Stimulated activated CD4-positive, alpha-beta T cell treated with anti-CD3 and anti-CD28 coated beads, TNF-alpha, amount 100 ng/mL, for 24 hours (primary cell): ENCODE results near the gene DAGLA.

ENCODE experiments used
- DNase-seq, 3 experiments: peaks; one replicate each; pipeline ENCODE4 v3.0.0-alpha.2; 2020; ENCODE audit warnings: low read depth in 3 of 3

The DAGLA gene

DNA sequence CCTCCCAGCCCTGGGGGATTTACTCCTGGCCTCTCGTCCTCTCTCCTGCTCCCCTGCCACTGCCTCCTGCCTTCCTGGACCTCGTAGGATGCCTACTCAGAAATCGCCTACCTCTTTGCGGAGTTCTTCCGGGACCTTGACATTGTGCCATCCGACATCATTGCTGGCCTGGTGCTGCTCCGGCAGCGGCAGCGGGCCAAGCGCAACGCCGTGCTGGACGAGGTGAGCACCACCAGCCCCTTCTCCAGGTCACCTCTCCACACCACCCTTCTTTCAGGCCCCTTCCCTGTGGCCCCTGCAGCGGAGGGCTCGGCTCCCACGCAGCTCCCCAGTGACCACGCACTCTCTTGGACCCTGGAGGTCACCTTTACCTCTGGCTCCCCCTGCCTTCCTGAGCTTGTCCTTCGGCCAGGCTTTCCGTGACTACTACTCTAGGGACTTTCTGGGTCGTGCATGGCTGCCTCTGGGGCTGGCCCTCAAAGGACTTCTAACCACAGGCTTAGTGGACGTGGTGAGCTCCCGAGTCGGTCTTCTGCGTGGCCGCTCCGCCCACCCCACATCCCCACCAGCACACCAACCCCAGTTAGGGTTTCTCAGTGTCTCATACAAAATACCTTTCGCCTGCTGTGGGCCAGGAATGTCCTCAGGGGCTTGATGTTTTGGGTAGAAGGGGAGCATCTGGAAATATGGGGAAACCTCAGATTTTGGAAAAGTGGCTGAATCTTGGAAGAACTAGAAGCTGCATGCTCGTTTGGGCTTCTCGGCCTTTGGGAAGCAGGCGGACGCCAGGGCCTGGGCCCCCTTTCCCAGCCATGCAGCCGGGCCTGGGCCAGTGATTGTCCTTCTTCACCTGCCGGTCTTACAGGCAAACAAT is 48.1 kb downstream of the DAGLA start:
- no peak for DNase-seq

DNA sequence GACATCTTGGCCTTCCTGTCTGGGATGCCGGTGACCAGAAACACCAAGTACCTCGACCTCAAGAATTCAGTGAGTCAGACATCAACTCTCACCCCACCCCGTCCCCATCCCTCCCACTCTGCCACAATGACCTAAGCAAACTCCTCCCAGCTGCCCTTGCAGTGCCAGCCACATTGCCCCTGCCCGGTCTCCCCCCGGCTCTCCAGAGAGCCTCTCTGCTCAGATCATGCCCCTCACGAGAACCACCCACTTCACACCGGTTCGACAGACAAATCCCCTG is 48.7 kb downstream of the DAGLA start:
- DNase-seq, result no peak

DNA sequence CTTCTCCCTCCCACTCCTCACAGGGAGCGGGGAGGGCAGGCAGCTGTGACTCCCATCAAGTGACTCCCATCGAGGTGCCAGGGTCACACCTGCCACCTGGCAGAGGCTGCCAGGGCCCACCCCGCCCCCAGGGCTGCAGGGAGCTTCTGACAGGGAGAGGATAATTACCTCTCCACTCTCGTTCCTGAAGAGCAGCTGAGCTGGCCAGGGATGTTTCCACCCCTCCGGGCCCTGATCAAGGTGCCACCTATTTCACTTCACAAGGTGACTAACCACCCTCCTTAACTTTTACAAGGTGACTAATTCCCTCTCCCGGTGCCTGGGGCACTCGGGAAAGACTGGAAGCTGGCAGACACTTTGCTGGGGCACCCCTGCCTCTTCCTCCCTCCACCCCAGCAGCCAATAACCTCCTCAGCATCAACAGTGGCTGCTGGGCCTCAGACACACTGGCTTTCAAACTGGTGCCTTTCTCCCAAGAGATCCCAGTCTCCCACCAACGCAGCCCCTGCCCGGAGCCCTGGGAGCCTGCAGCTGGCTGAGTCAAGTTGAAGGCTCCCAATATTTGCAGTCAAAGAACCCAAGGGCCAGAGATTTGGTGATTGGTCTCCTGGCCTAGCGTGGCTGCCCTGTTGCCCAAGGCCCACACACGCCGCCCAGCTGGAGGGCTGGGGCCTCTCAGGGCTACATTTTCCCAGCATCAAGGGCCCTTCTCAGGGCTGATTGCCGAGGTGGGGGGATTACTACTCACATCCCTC is 50.2 kb downstream of the DAGLA start:
- DNase-seq, result no peak

DNA sequence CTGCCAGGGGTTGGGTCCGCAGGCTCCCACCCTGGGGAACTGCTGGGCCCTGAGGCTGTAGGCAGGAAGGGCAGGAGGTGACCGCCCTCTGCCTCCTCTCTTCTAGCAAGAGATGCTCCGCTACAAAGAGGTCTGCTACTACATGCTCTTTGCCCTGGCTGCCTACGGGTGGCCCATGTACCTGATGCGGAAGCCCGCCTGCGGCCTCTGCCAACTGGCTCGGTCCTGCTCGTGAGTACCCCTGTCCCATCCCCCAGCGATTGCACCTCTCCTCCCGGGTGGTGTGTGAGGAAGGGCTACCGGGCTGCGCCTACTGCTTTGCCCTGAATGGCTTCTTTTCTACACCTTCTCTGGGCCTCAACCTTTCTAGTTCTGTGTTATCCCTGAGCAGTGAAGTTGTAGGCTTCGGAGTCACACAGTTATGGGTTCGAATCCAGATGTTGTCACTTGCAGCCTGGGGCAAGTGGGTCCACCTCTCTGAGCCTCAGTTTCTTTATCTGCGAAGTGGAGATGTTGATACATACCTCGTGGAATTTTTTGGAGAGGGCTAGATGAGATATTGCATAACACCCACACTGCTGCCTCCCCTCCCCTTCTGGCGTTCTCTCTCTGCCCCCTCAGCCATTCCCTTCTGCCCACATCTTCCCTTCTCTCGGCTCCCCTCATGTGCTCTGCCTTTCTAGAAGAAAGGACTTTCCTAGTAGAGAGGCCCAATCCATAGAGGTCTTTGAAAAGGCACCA is 51.2 kb downstream of the DAGLA start:
- no peak for DNase-seq

DNA sequence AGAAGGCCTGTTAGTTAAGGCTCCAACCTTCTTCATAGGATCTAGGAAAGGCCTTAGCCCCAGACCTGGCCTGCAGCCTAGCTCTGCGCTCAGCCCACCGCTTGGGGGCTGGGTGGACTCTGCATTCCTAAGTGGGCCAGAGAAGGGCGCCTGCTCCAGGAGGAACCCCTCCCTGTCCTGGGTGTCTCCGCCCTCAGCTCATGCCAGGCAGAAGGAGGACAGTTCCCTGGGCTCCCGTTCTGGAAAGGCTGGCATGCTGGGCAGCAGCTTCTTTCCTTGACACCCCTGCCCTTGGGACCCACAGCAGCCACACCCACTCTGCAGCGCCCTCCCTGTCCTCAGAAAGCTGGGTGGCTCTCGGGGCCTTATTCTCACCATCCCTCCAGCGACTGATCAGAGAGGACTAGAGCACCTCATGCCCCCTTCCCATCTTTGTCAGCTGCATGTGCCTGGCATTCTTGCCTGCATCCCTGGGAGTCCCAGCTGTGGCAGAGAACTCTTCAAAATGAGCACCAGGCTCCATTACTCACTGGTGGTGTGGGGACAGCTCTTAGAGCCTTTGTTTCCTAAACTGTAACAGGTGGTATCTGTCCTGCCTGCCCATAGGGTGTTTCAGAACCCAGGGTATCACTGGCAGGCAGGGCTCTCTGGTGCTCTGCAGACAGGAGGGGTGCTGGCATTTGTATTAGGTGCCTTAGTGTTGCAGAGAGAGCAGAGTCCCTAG is 51.9 kb downstream of the DAGLA start:
- no peak for DNase-seq

DNA sequence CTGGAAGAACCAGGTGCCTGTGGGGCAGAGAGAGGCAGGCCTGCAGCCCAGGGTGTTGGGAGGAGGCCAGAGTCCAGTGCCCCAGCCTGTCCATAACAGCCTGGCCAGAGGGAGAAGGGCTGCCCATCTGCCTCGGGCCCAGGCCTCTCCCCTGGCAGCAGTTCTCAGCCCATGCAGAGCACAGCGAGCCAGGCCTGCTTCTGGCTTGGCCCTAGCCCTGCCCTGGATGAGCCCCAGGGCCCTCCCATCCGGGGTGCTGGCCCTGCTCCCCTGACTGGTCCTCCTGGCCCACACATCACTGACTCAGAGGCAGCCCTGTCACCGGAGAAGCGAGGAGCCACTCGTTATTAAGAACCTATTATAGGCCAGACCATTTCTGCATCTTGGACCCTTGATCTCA is 52.5 kb downstream of the DAGLA start:
- no peak for DNase-seq

DNA sequence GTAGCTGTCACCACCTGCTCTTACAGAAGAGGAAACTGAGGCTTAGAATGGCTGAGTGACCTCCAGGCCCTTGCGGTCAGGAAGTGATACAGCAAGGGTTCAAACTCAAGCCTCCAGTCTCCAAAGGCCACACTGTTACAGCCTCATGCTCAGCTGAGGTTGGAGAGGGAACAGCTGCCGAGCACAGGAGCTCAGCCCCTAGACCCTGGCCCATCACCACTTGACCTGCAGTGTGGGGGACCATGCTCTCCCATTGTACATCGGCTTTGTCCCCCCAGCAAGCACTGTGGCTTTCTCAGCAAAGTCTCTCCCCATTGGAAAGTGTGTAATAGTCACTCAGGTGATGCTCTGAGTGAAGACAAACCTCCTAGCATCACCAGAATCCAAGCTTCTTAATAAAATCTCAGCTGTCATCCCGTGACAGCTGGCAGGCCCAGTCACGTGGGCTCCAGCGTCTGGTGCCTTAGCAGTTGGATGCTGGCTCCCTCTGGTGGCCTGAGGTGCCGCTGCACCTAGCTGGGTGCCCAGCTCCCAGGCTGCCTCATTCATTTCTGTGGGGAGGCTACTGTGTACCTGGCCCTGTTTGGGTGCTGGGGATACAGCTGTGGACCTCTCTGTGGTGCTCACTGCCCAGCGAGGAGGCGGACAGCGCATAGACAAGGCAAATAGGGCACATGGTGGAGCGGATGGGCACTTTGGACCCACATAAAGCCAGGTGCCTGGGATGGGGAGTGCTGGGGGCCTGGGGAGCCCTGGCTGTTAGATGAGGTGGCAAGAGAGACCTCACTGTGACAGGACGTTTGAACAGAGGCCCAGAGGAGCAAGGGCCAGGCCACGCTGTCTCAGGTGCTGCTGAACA is 53.2 kb downstream of the DAGLA start:
- DNase-seq, result peak; percentile 65 to 82 (median 73)

DNA sequence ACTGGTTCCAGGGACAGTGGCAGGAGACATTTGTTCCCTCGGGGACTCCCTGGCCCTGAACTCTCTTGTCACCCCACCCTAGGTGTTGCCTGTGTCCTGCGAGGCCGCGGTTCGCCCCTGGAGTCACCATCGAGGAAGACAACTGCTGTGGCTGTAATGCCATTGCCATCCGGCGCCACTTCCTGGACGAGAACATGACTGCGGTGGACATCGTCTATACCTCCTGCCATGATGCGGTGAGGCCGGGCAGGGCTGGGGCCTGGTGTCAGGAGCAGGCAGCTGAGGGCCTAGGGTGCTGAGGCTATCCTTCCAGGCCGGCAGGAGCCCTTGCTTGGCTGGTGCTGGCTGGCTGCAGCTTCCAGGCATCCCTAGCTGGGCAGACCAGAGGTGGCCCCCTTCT is 54.6 kb downstream of the DAGLA start:
- DNase-seq, result no peak

DNA sequence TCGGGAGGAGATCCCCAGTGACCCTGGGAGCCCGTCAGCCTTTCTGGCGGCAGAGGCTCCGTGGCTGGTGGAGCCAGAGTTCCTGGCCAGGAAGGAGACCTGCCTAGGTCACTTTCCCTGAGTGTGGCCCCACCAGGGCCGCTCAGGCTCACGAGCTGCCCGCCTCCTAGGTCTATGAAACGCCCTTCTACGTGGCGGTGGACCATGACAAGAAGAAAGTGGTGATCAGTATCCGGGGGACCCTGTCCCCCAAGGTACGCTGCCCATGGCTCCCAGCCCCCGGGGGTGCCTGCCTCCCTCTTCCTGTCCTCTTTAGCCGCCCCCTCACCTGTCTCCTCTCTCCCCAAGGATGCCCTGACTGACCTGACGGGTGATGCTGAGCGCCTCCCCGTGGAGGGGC is 55.2 kb downstream of the DAGLA start:
- no peak for DNase-seq

DNA sequence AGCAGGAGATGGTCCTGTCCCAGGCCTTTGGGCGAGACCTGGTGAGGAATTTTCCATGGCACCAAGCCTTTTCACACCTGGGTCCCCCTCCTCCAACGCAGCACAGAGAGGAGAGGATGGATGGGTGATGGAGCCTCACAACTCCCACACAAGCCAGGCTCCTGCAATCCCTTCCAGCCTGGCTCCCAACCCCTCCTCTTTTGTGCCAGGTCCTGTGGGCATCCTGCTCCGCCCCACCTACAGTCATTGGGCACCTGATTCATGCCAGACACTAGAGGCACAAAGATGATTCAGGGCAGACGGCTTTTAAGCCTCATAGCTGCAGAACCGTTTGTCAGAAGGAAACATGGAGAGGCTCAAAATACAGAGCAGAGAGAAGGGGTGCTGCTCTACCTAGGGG is 56.1 kb downstream of the DAGLA start:
- DNase-seq, result no peak

DNA sequence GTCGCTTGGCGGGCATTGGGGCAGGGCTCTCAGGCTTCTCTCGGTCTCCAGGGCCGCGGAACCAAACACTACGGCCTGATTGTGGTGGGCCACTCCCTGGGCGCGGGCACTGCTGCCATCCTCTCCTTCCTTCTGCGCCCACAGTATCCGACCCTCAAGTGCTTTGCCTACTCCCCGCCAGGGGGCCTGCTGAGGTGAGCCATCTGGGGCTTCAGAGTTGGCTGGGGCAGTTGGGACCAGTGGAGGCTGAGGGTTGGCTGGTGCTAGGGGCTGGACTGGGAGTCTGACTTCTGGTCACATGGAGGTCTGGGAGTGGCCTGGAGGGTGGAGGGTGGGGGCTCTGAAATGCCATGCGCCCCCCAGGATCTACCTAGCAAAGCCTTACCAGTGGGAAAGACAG is 56.9 kb downstream of the DAGLA start:
- no peak for DNase-seq

DNA sequence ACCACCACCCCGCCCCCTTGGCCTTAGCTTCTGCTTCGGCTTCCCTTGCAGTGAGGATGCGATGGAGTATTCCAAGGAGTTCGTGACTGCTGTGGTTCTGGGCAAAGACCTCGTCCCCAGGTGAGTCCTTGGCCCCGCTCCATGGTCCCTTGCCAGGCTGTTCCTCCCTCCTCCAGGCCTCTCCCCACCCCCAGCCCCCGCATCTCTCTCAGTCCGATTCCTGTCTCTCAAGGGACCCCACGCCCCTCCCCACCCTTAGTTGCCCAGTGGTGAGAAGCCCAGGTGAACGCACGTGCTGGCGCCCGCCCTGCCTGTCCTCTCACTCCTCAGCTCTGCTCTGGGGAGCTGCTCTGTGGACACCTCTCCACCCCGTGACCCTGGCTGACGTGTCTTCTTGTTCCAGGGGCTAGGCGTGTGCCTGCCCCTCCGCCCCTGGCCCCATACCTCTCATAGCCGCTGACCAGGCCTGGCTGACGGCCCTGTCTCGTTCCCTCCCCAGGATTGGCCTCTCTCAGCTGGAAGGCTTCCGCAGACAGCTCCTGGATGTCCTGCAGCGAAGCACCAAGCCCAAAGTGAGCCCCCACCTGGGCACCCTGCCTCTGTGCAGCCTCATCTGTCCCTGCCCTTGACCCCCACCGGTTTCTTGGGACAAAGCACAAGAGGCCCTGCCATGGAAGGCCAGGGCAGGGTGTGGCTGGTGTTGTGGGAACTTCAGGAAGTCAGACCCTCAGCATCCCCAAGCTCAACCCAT is 57.6 kb downstream of the DAGLA start:
- DNase-seq, result no peak

DNA sequence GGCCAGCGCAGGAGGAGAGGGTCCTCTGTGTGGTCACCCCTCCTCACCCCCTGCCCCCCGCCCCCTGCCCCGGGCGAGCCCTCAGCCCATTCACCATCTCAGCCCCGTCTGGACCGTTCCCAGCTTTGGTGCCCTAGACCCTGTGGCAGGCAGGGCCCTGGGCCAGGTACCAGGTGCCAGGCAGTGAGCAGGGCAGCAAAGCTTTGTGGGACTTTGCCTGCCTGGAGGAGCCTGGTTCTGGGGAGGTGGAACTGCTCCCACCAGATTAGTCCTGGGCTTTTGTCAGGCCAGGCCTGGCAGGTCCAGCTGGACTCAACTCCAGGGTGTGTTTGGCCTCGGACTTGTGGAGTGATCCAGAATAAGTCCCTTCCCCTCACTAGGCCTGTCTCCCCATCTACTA is 58.6 kb downstream of the DAGLA start:
- DNase-seq, result no peak

DNA sequence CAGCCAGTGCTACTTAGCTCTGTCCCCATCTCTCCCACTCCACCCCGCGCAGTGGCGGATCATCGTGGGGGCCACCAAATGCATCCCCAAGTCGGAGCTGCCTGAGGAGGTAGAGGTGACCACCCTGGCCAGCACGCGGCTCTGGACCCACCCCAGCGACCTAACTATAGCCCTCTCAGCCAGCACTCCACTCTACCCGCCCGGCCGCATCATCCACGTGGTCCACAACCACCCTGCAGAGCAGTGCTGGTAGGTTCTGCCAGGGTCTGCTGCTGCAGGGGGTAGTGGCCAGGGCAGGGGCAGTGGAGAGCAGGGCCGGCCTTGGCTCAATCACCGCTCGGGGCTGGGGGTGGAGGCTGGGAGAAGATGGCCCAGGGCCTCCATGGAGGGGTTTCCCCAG is 59.2 kb downstream of the DAGLA start:
- DNase-seq, result no peak

DNA sequence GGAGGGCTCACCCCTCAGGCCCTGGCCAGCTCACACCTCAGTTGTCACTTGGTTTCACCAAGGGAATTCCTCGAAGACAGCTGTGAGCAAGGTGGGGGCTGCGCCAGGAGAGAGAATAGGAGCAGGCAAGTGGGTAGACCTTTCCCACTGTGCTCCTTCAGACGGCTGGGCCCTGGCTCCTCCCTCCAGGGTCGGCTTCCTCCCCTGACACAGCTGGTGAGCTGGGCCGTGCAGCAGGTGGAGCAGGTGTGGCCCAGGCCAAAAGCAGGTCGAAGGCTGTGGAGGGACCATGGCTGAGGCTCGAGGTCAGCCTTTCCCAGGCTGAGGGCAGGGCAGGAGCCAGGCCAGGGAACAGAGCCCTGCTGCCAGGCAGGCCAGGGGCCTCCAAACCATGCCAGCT is 59.8 kb downstream of the DAGLA start:
- no peak for DNase-seq

DNA sequence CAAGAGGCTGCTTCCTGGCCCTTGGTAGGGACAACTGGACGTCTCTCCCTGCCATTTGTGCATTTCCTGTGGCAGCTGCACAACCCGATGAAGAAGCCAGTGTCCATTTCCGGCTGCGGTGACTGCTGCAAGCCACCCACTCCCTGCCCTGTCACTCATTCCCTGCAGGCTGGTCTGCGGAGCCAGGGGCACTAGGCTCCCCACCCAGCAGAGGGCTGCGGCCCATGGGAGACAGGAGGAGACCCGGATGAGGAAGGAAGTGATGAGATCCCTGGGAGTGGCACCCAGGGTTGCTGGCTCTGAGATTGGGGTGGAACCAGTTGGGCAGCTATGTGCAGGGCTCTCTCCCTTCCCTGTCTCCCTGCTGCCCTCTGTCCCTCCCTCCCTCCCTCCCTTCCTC is 62.2 kb downstream of the DAGLA start:
- DNase-seq, result no peak

DNA sequence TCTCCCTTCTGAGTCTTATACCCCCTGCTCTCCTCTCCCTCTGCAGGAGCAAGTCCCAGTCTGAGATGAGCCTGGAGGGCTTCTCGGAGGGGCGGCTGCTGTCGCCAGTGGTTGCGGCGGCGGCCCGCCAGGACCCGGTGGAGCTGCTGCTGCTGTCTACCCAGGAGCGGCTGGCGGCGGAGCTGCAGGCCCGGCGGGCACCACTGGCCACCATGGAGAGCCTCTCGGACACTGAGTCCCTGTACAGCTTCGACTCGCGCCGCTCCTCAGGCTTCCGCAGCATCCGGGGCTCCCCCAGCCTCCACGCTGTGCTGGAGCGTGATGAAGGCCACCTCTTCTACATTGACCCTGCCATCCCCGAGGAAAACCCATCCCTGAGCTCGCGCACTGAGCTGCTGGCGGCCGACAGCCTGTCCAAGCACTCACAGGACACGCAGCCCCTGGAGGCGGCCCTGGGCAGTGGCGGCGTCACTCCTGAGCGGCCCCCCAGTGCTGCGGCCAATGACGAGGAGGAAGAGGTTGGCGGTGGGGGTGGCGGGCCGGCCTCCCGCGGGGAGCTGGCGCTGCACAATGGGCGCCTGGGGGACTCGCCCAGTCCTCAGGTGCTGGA is 63.4 kb downstream of the DAGLA start:
- DNase-seq, result no peak

DNA sequence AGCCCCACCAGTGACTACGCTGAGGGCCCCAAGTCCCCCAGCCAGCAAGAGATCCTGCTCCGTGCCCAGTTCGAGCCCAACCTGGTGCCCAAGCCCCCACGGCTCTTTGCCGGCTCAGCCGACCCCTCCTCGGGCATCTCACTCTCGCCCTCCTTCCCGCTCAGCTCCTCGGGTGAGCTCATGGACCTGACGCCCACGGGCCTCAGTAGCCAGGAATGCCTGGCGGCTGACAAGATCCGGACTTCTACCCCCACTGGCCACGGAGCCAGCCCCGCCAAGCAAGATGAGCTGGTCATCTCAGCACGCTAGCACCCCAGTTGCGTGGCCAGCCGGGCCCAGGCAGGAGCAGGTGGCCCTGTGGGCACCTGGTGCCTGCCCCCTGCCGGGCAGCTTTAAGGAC is 64.0 kb downstream of the DAGLA start:
- no peak for DNase-seq

DNA sequence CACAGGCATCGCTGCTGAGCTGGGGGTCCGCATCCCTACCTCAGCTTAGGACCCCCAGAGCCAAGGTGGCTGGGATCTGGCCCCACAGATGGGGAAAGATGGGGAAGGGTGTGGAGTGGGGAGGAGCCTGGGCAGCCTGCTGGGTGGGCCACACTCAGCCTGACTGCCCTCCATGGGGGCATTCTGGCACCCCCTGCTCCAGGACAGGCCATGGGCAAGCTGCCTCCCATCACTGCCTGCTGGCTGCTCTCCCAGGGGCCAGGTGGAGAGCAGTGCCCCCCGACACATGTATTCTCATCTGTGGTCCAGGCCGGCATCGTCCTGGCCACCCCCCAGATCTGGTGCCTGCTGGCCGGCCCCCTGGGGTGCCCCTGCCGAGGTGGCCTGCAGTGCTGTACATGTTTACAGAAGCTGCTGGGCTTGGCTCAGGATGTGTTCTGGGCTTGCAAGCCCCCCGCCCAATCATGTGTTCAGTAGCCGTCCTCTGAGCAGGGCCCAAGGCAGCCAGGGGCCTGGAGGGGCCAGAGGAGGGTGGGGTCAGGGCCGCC is 64.5 kb downstream of the DAGLA start:
- no peak for DNase-seq
